ENCODE results near the gene BCAN. TPM values are rescaled to one million over a fixed set of nuclear protein-coding genes. Genes with fewer than 3 reads are reported as not detected.

BCAN gene
- total and polyA plus RNA-seq, 10 donors, result 0.10 to 0.11 TPM; not detected in 8

DNA sequence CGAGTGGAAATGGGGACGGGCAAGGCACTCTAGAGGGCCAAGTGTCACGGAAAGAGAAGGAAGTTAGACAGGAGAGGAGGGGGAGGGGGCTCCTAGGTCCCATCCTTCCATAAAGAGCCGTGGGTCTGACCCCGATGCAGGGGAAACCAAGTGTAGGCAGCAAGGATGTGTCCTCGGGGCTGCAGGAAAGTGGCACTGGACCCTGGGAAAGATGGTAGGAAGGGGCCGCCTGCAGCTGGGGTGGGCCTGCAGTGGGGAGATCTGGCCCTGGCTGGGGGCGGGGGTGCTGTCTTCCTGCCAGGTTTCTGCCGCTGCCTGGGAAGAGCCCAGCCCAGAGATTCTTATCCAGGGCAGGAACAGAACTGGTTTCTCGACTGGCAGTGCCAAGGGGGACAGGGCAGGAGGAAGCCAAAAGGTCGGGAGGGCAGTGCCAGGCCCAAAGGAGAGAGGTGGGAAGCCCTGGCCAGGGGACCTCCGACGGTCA, 50.6 kb downstream of the BCAN start:
- no peak for TF ChIP-seq POLR2A (IDR thresholded peaks at IDR 0.05)
- no peak for TF ChIP-seq POLR2AphosphoS5 (IDR thresholded peaks at IDR 0.05)
- TF ChIP-seq, protein P1, sequence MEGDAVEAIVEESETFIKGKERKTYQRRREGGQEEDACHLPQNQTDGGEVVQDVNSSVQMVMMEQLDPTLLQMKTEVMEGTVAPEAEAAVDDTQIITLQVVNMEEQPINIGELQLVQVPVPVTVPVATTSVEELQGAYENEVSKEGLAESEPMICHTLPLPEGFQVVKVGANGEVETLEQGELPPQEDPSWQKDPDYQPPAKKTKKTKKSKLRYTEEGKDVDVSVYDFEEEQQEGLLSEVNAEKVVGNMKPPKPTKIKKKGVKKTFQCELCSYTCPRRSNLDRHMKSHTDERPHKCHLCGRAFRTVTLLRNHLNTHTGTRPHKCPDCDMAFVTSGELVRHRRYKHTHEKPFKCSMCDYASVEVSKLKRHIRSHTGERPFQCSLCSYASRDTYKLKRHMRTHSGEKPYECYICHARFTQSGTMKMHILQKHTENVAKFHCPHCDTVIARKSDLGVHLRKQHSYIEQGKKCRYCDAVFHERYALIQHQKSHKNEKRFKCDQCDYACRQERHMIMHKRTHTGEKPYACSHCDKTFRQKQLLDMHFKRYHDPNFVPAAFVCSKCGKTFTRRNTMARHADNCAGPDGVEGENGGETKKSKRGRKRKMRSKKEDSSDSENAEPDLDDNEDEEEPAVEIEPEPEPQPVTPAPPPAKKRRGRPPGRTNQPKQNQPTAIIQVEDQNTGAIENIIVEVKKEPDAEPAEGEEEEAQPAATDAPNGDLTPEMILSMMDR (IDR thresholded peaks at IDR 0.05 in 8 of 11, conservative IDR thresholded peaks at IDR 0.05 in 3 of 11), result no peak
- DNase-seq, result no peak
- H3K36me3 ChIP-seq, result no peaks in the 10 kb centered on the region
- no peak overlapping the region for H3K4me3 ChIP-seq
- peaks cover 0 to 92% (median 42%) of the 10 kb centered on the region in 7 donors for H3K27me3 ChIP-seq (replicated peaks in 1 of 7)
- peak overlapping the region in 1 of 8 donors; percentile 45 for H3K27ac ChIP-seq
- WGBS, 5 donors, result 2 to 10% (median 6%) methylated on average over 11 to 13 of the region's 13 CpGs
- peaks cover 5 to 51% (median 33%) of the 10 kb centered on the region in 6 donors for H3K4me1 ChIP-seq
- intact Hi-C loops (cut with DNase I; ENCODE audit: low total_unique reads), result no loop called here
- H3K9me3 ChIP-seq, result no peaks in the 10 kb centered on the region

GRCh38 chr1:156692925-156693847, 51.3 kb downstream of the BCAN start:
- peaks cover 0 to 92% (median 42%) of the 10 kb centered on the region in 7 donors for H3K27me3 ChIP-seq (replicated peaks in 1 of 7)
- H3K36me3 ChIP-seq, result no peaks in the 10 kb centered on the region
- TF ChIP-seq, protein P1 (IDR thresholded peaks at IDR 0.05 in 8 of 11, conservative IDR thresholded peaks at IDR 0.05 in 3 of 11), result no peak
- TF ChIP-seq POLR2A (IDR thresholded peaks at IDR 0.05) (no peak), POLR2AphosphoS5 (IDR thresholded peaks at IDR 0.05) (no peak)
- 35 to 46% (median 40%) methylated on average over 14 to 16 of the region's 16 CpGs for WGBS, 5 donors
- H3K27ac ChIP-seq, result peak overlapping the region in 1 of 8 donors; percentile 45
- H3K4me3 ChIP-seq, result no peak overlapping the region
- H3K4me1 ChIP-seq, result peaks cover 5 to 51% (median 33%) of the 10 kb centered on the region in 6 donors
- intact Hi-C loops (cut with DNase I; ENCODE audit: low total_unique reads), result no loop called here
- no peaks in the 10 kb centered on the region for H3K9me3 ChIP-seq
- DNase-seq, result no peak

DNA sequence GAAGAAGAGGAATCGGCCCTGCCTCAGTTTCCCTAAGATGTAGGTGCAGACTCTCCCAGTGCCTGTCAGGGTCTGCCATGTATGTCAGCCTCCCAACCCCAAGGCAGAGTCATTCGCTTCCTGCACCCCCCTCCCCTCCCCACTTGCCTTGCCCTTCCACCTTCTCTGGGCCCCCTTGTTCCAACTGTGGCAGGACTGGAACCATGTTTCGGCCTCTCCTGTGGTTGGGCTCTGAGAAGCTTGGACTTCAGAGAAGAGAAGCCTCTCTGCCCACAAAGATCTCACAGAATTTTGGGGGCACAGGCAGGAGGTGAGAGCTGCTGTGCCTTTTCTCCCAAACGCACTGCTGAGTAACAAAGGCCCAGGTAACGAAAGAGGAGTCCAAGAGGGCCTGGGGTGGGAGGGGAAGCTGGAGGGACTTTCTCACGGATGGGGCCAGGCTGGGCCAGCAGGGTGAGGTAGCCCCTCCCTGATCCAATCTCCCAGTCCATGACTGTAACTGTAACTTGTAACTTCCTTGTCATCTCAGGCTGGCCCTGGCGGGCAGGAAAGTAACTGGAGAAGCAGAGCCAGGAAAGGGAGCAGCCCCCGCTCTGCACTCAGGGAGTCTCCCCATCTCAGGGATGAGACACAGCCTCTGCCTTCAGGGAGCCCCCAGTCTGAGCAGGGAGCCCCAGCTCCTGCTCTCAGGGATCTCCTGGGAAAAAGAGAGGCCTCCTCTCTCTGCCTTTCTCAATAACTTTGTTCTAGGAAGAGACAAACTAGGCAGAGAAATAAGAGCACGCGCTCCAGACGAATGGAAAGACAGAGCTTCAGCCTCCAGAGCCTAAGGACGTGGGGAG, 52.2 kb downstream of the BCAN start:
- Histone ChIP-seq H3K4me1 (peaks cover 5 to 49% (median 32%) of the 10 kb centered on the region in 6 donors), H3K9me3 (no peaks in the 10 kb centered on the region), H3K27me3 (replicated peaks in 1 of 7) (peaks cover 0 to 88% (median 42%) of the 10 kb centered on the region in 7 donors), H3K27ac (no peak overlapping the region), H3K4me3 (no peak overlapping the region), H3K36me3 (no peaks in the 10 kb centered on the region)
- no peak for DNase-seq
- intact Hi-C loops (cut with DNase I; ENCODE audit: low total_unique reads), result no loop called here
- TF ChIP-seq, protein P1 (IDR thresholded peaks at IDR 0.05 in 8 of 11, conservative IDR thresholded peaks at IDR 0.05 in 3 of 11), result no peak
- no peak for TF ChIP-seq POLR2A (IDR thresholded peaks at IDR 0.05)
- WGBS, 5 donors, result 67 to 89% (median 80%) methylated on average over 12 of the region's 12 CpGs

Data from spleen (tissue), 11 donors.